HepG2 (cell line): ENCODE measurements around the gene ADCY1. TPM values are rescaled to one million over a fixed set of nuclear protein-coding genes. Genes with fewer than 3 reads are reported as not detected.

Experiments
- ATAC-seq: fragments of 200-7000 bp; cut with Tn5 transposase; 3 replicates; pipeline ENCODE4 v1.9.1; 2020; ENCODE audit warnings: mild to moderate bottlenecking, moderate library complexity
- BruUV-seq: library from RNA; stranded (reverse); fragments of 400-500 nt; replicated peaks from 2 replicates; lab custom pipeline; 2021; lab: Mats Ljungman, UMichigan
- CTCF ChIA-PET: fragments of 300-600 bp; formaldehyde crosslinking; extraction: SDS; loops from one replicate; lab custom pipeline; 2021; ENCODE audit warnings: low total read pairs, inconsistent platforms, low intra/inter-chr PET ratio; lab: Yijun Ruan, JAX
- POLR2A ChIA-PET: fragments of 350-600 bp; sonication (Branson Sonifier 250); formaldehyde crosslinking; loops from one replicate; lab custom pipeline; 2020; ENCODE audit warnings: antibody characterized with exemption, inconsistent platforms; lab: Yijun Ruan, JAX
- DNase-seq: peaks from one replicate; pipeline ENCODE4 v3.0.0-alpha.2; 2015; ENCODE audit warnings: low spot score
- FAIRE-seq: peaks from 3 replicates; lab custom pipeline; 2011; peaks lifted over from hg19 to GRCh38; lab: Jason Lieb, UNC
- H2AFZ ChIP-seq: one replicate; pipeline ENCODE4 v1.6.1; 2011; ENCODE audit warnings: low read length, inconsistent platforms
- H3K27ac ChIP-seq: fragments of 300-600 bp; 3 replicates; pipeline ENCODE4 v1.8.0; 2011; ENCODE audit warnings: mixed run types, mild to moderate bottlenecking, mixed read lengths, low read length, inconsistent platforms; ENCODE audit not compliant: insufficient read depth; ENCODE audit errors: extremely low read length
- H3K27me3 ChIP-seq, 2 experiments: fragments of 200-600 bp in 1 of 2; 2 replicates in 1 of 2; 3 replicates in 1 of 2; pipeline versions ENCODE4 v1.6.0 to v1.8.0; 2011; ENCODE audit warnings: low read length in 2 of 2, mild to moderate bottlenecking in 2 of 2, moderate library complexity in 2 of 2, inconsistent platforms in 1 of 2; ENCODE audit not compliant: insufficient read depth in 2 of 2, control insufficient read depth in 1 of 2
- H3K36me3 ChIP-seq, 2 experiments: fragments of 200-600 bp in 1 of 2; replicated peaks in 1 of 2; 2 replicates in 1 of 2; 3 replicates in 1 of 2; pipeline versions ENCODE4 v1.5.1 to v1.8.0; 2011; ENCODE audit warnings: low read length in 2 of 2, inconsistent platforms in 1 of 2; ENCODE audit not compliant: insufficient read depth in 2 of 2, control insufficient read depth in 1 of 2
- H3K4me1 ChIP-seq: 2 replicates; pipeline ENCODE4 v1.5.1; 2012; ENCODE audit warnings: low read length, inconsistent platforms; ENCODE audit not compliant: insufficient read depth
- H3K4me2 ChIP-seq: 2 replicates; pipeline ENCODE4 v1.6.0; 2011; ENCODE audit warnings: low read depth, low read length, inconsistent platforms
- H3K4me3 ChIP-seq, 3 experiments: fragments of 200-600 bp in 1 of 3; sonication (generic), shearing (Covaris generic) in 1 of 3; replicated peaks in 1 of 3; 2 replicates each; pipeline ENCODE4 v1.5.1; 2011 to 2016; ENCODE audit warnings: low read length in 3 of 3, inconsistent platforms in 2 of 3, low read depth in 2 of 3, mild to moderate bottlenecking in 2 of 3, control low read depth in 1 of 3, mixed read lengths in 1 of 3; ENCODE audit not compliant: insufficient read depth in 1 of 3
- H3K79me2 ChIP-seq: one replicate; pipeline ENCODE4 v1.6.1; 2011; ENCODE audit warnings: low read length, inconsistent platforms; ENCODE audit not compliant: insufficient read depth
- H3K9ac ChIP-seq: 2 replicates; pipeline ENCODE4 v1.6.0; 2011; ENCODE audit warnings: mild to moderate bottlenecking, low read depth, low read length, inconsistent platforms; ENCODE audit not compliant: insufficient read depth
- H3K9me3 ChIP-seq: 2 replicates; pipeline ENCODE4 v1.5.1; 2012; ENCODE audit warnings: mild to moderate bottlenecking, low read length
- H4K20me1 ChIP-seq: 2 replicates; pipeline ENCODE4 v1.6.0; 2011; ENCODE audit warnings: inconsistent platforms, mild to moderate bottlenecking, low read length, moderate library complexity; ENCODE audit not compliant: insufficient read depth
- CHD2 ChIP-seq: IDR thresholded peaks from 2 replicates; pipeline ENCODE4 v1.6.1; 2011; ENCODE audit warnings: low read depth, low read length, improper control_type of control experiment
- FOXM1 ChIP-seq: sonication (generic); formaldehyde crosslinking; IDR thresholded peaks from 2 replicates; pipeline ENCODE4 v1.5.0; 2020; ENCODE audit warnings: missing genetic modification reagents
- GATA4 ChIP-seq: sonication (generic); IDR thresholded peaks from 2 replicates; pipeline ENCODE4 v1.6.1; 2016; ENCODE audit warnings: antibody characterized with exemption, low read depth, borderline replicate concordance
- THAP9 ChIP-seq: sonication (generic); formaldehyde crosslinking; IDR thresholded peaks from 2 replicates; pipeline ENCODE4; 2020; ENCODE audit warnings: missing genetic modification reagents, mild to moderate bottlenecking, borderline replicate concordance
- ZNF225 ChIP-seq: sonication (generic); formaldehyde crosslinking; IDR thresholded peaks from 2 replicates; pipeline ENCODE4 v1.4.0; 2020; ENCODE audit warnings: mild to moderate bottlenecking, missing genetic modification reagents
- ZNF30 ChIP-seq: sonication (generic); formaldehyde crosslinking; IDR thresholded peaks from 2 replicates; pipeline ENCODE4 v1.5.0; 2020; ENCODE audit warnings: mild to moderate bottlenecking, missing genetic modification reagents
- ZNF687 ChIP-seq: sonication (generic); formaldehyde crosslinking; IDR thresholded peaks from 2 replicates; pipeline ENCODE4 v1.5.1; 2020; ENCODE audit warnings: mild to moderate bottlenecking, missing genetic modification reagents, moderate library complexity
- ZNF747 ChIP-seq: sonication (generic); formaldehyde crosslinking; IDR thresholded peaks from 2 replicates; pipeline ENCODE4 v1.8.1; 2023; ENCODE audit warnings: missing genetic modification reagents, mild to moderate bottlenecking, borderline replicate concordance
- ZNF749 ChIP-seq: sonication (generic); formaldehyde crosslinking; IDR thresholded peaks from 2 replicates; pipeline ENCODE4 v1.8.0; 2022; ENCODE audit warnings: mild to moderate bottlenecking, missing genetic modification reagents, moderate library complexity, borderline replicate concordance
- WGBS: methylation state at CpG from one replicate; pipeline ENCODE4 v1.1.6; 2017; ENCODE audit warnings: low lambda C conversion rate; 5-methylcytosine and 5-hydroxymethylcytosine counted together
- in situ Hi-C: cut with HindIII; loops from 2 replicates; pipeline ENCODE4 v1.10.0; 2017; ENCODE audit warnings: low pct_unique_long_range_greater_than_20kb; ENCODE audit not compliant: extremely low pct_ligation_motif_present
- intact Hi-C: fragments of 100-400 bp; cut with micrococcal nuclease; formaldehyde crosslinking; loops from one replicate; pipeline ENCODE4 v1.10.0; 2022; ENCODE audit not compliant: unreplicated experiment
- polyA plus RNA-seq, 8 experiments: library from polyadenylated mRNA; depleted of rRNA in 3 of 8; stranded (reverse) in 7 of 8; unstranded in 1 of 8; fragments of >200 nt; fragmentation: Illumina TruSeq in 4 of 8; extraction: Trizol in 4 of 8; gene quantifications; 2 replicates each; pipeline versions ENCODE4 v1.2.1 to v1.2.3, GENCODE V29; 2011 to 2016; ENCODE audit warnings: low read depth in 4 of 8, missing spikeins in 1 of 8, mixed read lengths in 1 of 8; ENCODE audit not compliant: insufficient read depth in 1 of 8
- total RNA-seq, 5 experiments: library from RNA; depleted of rRNA; stranded (reverse); fragments of >200 nt; fragmentation: Illumina TruSeq; extraction: Trizol; gene quantifications; 2 replicates each; pipeline ENCODE4 v1.2.3, GENCODE V29; 2016; ENCODE audit warnings: low read depth in 1 of 5

Gene ADCY1
- total and polyA plus RNA-seq, 2 of the 13 experiments (the other 11 are each of a cell fraction or from before 2014, with no cell fraction given) = 0.80 to 1.2 TPM

GRCh38 chr7:45563401-45563800, 10.8 kb upstream of the ADCY1 start:
- H3K9ac ChIP-seq = no peak overlapping the region
- FAIRE-seq = no peak
- no peak for TF ChIP-seq ZNF687 (CRISPR knock-in tag)
- no peak for TF ChIP-seq ZNF30 (CRISPR knock-in tag)
- TF ChIP-seq CHD2 = no peak
- TF ChIP-seq ZNF225 (CRISPR knock-in tag) = no peak
- no peak for TF ChIP-seq GATA4
- TF ChIP-seq THAP9 (CRISPR knock-in tag) = no peak
- no peak for TF ChIP-seq ZNF749 (CRISPR knock-in tag)
- no peak for TF ChIP-seq ZNF747 (CRISPR knock-in tag)
- TF ChIP-seq FOXM1 (CRISPR knock-in tag) = no peak
- TF ChIP-seq, all 625 proteins: peak for 0
- CTCF ChIA-PET = no interaction called here
- POLR2A ChIA-PET = no interaction called here
- no peak overlapping the region for H3K4me3 ChIP-seq
- H3K4me2 ChIP-seq = no peak overlapping the region
- peaks cover 2 to 24% of the 10 kb centered on the region in 2 experiments; a peak in 4 of 5 replicates for H3K27me3 ChIP-seq
- WGBS = 5% methylated on average over 2 of the region's 2 CpGs
- peaks cover 15% of the 10 kb centered on the region for H3K9me3 ChIP-seq
- no peaks in the 10 kb centered on the region for H3K36me3 ChIP-seq
- no peaks in the 10 kb centered on the region for H3K4me1 ChIP-seq
- H3K27ac ChIP-seq = no peak overlapping the region
- intact Hi-C loops = no loop called here
- H3K79me2 ChIP-seq = no peaks in the 10 kb centered on the region
- no peak for ATAC-seq
- DNase-seq = no peak
- no peak overlapping the region for H2AFZ ChIP-seq
- in situ Hi-C loops = no loop called here
- no peaks in the 10 kb centered on the region for H4K20me1 ChIP-seq
- BruUV-seq = no TSS peak
